Thoracic aorta (tissue), 2 donors: ENCODE measurements around the gene ANTXR1. TPM values are rescaled to one million over a fixed set of nuclear protein-coding genes. Genes with fewer than 3 reads are reported as not detected.
A peak's percentile ranks its signal among the peaks of the same experiment; 100 is the strongest.

ENCODE experiments used
- ATAC-seq: fragments of 150-250 bp; one replicate; pipeline ENCODE4 v1.8.0; 2017; ENCODE audit warnings: low read depth; ENCODE audit not compliant: insufficient number of reproducible peaks, low FRiP score
- DNase-seq: peaks from one replicate; pipeline ENCODE4 v3.0.0-alpha.2; 2020; ENCODE audit warnings: low spot score
- H3K27ac ChIP-seq, 2 donors: fragments of 200-600 bp; sonication (generic); 1 replicate in 1 of 2; 2 replicates in 1 of 2; pipeline ENCODE4 v1.5.1; 2016; ENCODE audit warnings: mild to moderate bottlenecking in 2 of 2, moderate library complexity in 2 of 2
- H3K27me3 ChIP-seq: fragments of 200-600 bp; sonication (generic); replicated peaks from 2 replicates; pipeline ENCODE4 v1.6.0; 2016; ENCODE audit warnings: mild to moderate bottlenecking; ENCODE audit not compliant: insufficient read depth
- H3K36me3 ChIP-seq: fragments of 200-600 bp; sonication (generic); one replicate; pipeline ENCODE4 v1.5.1; 2016
- H3K4me1 ChIP-seq, 2 donors: fragments of 200-600 bp; sonication (generic); 1 replicate in 1 of 2; 2 replicates in 1 of 2; pipeline versions ENCODE4 v1.5.1 to v1.6.0; 2016; ENCODE audit warnings: low read depth in 2 of 2, mild to moderate bottlenecking in 1 of 2; ENCODE audit not compliant: control insufficient read depth in 1 of 2
- H3K4me3 ChIP-seq: fragments of 200-600 bp; sonication (generic); 2 replicates; pipeline ENCODE4 v1.5.1; 2016; ENCODE audit warnings: mild to moderate bottlenecking
- H3K9me3 ChIP-seq: fragments of 200-600 bp; sonication (generic); 2 replicates; pipeline ENCODE4 v1.5.1; 2016
- total RNA-seq, 2 donors: library from RNA; depleted of rRNA; stranded (reverse); fragments of >200 nt; gene quantifications; one replicate each; pipeline versions ENCODE4 v1.1.0 to v1.2.3, GENCODE V29; 2016
- TF ChIP-seq, protein P1 (sequence below): fragments of 200-600 bp; sonication (generic); IDR thresholded peaks from one replicate; pipeline ENCODE4 v1.5.1; 2019; ENCODE audit warnings: antibody characterized with exemption

Gene ANTXR1
- total RNA-seq, 2 donors from 2014 or later: 253 to 313 TPM

DNA sequence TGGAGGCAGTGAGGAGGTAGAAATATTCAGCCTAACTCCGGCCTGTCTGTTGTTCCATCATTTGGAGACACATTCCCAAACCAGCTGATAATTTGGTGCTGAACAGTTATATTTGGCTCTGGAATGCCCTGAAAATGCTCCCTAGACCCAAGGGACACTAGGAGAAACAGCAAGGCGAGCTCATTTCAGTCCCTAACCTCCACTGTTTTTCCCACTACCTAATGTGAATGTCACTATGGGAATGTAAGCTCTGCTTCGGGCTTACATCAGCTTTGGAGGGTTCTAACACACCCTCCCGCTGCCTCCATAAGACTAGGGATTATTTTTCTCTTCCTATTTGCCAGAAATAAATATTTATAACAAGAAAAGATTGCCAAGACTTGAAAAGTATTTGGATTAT, 103.5 kb downstream of the ANTXR1 start:
- Histone ChIP-seq H3K4me1 (peaks cover 27 to 81% of the 10 kb centered on the region in 2 donors), H3K4me3 (no peak overlapping the region), H3K9me3 (no peaks in the 10 kb centered on the region), H3K36me3 (no peaks in the 10 kb centered on the region), H3K27ac (peak overlapping the region; percentile 65 to 73), H3K27me3 (no peaks in the 10 kb centered on the region)
- TF ChIP-seq, protein P1, sequence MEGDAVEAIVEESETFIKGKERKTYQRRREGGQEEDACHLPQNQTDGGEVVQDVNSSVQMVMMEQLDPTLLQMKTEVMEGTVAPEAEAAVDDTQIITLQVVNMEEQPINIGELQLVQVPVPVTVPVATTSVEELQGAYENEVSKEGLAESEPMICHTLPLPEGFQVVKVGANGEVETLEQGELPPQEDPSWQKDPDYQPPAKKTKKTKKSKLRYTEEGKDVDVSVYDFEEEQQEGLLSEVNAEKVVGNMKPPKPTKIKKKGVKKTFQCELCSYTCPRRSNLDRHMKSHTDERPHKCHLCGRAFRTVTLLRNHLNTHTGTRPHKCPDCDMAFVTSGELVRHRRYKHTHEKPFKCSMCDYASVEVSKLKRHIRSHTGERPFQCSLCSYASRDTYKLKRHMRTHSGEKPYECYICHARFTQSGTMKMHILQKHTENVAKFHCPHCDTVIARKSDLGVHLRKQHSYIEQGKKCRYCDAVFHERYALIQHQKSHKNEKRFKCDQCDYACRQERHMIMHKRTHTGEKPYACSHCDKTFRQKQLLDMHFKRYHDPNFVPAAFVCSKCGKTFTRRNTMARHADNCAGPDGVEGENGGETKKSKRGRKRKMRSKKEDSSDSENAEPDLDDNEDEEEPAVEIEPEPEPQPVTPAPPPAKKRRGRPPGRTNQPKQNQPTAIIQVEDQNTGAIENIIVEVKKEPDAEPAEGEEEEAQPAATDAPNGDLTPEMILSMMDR: no peak
- peak; percentile 9 for ATAC-seq
- no peak for DNase-seq

DNA sequence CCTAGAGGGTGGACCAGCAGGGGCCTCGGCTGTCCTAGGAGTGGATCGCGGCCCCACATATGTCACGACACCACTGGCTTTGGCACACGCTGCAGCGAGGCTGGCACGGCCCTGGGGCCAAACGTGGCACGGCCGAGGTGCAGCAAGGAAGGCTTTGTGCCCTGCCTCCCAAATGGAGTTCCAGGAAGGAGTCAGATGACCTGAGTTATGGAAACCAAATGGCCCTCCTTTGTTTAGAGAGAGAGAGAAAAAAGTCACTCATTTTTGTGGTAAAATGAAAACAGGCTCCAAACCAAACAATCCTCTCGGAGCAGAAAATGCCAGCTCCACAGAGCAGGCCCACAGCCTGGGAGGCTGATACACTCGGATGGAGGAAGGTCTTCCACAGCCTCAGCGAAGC, 105.6 kb downstream of the ANTXR1 start:
- DNase-seq (no peak), ATAC-seq (peak; percentile 73)
- TF ChIP-seq, protein P1: no peak
- H3K4me3 ChIP-seq: peak overlapping the region; percentile 8
- no peaks in the 10 kb centered on the region for H3K9me3 ChIP-seq
- peaks cover 39 to 91% of the 10 kb centered on the region in 2 donors for H3K4me1 ChIP-seq
- no peaks in the 10 kb centered on the region for H3K27me3 ChIP-seq
- no peaks in the 10 kb centered on the region for H3K36me3 ChIP-seq
- H3K27ac ChIP-seq: peak overlapping the region; percentile 73 to 88

DNA sequence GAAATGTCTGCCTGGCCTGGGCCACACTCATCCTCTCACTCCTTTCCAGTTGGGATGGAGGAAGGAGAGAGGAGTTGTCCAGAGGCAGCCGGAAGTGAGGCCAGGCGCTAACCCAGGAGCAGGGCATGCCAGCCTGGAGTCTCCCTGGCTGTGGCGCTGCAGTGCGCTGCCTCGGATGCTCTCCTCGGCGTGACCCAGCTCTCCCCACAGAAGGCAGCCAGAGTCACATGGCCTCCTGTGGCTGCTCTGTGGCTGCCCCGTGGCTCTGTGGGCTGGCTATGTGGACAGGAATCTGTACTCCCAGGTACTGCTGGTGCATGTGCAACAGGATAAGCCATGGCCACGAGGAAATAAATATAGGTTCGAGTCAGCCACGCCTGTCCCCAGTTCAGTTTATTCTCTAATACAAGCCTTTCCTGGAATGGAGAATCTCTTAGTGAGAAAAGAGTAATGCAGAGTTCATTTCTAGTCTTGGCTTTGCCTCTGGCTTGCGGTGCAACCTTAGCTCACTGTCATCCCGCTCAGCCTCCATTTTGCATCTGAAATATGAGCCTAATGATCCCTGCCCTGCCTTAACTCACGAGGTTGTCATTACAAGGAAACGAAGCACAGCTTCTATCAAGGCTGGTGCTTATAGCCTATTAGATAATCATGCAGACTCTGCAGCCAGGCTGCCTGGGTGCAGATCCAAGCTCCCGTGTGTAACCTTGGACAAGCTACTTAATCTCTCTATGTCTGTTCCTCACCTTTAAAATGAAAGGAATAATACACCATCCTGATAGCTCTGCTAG, 106.3 kb downstream of the ANTXR1 start:
- TF ChIP-seq, protein P1: peak; percentile 17
- Histone ChIP-seq H3K9me3 (no peaks in the 10 kb centered on the region), H3K4me1 (peaks cover 39 to 90% of the 10 kb centered on the region in 2 donors), H3K4me3 (no peak overlapping the region), H3K27me3 (no peaks in the 10 kb centered on the region), H3K27ac (peak overlapping the region; percentile 73 to 88), H3K36me3 (peaks cover 4% of the 10 kb centered on the region)
- DNase-seq (no peak), ATAC-seq (peak; percentile 15)

DNA sequence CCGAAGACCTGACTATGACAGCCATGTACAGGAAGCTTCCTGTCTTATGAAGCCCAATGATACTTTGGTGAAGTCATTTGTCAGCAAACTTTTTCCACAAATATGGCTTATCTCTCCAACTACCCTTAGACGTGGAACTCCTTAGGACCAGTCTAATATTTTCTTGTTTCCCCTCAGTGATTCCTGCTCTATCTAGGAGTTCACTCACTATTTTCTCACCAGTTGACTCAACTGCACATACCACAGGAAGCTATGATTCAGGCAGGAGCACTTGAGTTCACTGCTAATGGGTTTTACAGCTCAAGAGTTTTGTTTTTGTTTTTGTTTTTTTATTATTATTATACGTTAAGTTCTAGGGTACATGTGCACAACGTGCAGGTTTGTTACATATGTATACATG, 109.3 kb downstream of the ANTXR1 start:
- DNase-seq: no peak

DNA sequence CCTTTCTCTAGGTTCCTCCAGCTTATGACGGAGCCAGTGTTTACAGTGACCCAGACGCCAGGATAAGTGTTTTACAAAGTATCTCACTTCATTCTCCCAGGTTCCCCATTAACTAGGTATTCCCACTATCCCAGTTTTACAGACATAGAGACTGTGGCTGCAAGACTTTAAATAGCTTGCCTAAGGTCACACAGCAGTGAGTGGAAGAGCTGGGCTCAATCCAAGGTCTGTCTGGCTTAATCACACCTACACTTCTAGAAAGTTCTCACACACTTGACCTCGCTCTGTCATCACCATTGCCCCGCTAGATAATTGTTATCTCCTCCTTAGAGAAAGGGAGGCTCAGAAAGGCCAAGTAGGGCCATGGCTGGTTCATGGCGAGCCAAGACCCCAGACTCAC, 110.2 kb downstream of the ANTXR1 start:
- Histone ChIP-seq H3K27ac (peak overlapping the region; percentile 30 to 32), H3K4me1 (peaks cover 24 to 51% of the 10 kb centered on the region in 2 donors), H3K36me3 (peaks cover 8% of the 10 kb centered on the region), H3K27me3 (no peaks in the 10 kb centered on the region), H3K4me3 (no peak overlapping the region), H3K9me3 (no peaks in the 10 kb centered on the region)
- TF ChIP-seq, protein P1: no peak
- ATAC-seq (no peak), DNase-seq (no peak)

More for the DNA sequence above, 109.3 kb downstream of the ANTXR1 start:
- Histone ChIP-seq H3K4me3 (no peak overlapping the region), H3K27me3 (no peaks in the 10 kb centered on the region), H3K9me3 (no peaks in the 10 kb centered on the region), H3K4me1 (peaks cover 27 to 60% of the 10 kb centered on the region in 2 donors), H3K36me3 (peaks cover 8% of the 10 kb centered on the region), H3K27ac (peak overlapping the region; percentile 37 to 61)
- TF ChIP-seq, protein P1: no peak
- ATAC-seq: no peak
